Large intestine (tissue), 1 donor: ENCODE data around the gene ARHGEF39. TPM values are rescaled to one million over a fixed set of nuclear protein-coding genes. Genes with fewer than 3 reads are reported as not detected.

ENCODE experiments used
- polyA plus RNA-seq: library from polyadenylated mRNA; unstranded; fragments of 120-200 nt; gene quantifications from one replicate; pipeline ENCODE4 v1.2.1, GENCODE V29; 2013

ARHGEF39 gene
- polyA plus RNA-seq, 1 donor, result 5.2 TPM

Other genes with a start within 250 kb of the ARHGEF39 start
- 12.0 TPM for gene RUSC2, start 175.1 kb downstream of the ARHGEF39 start, polyA plus RNA-seq
- 53.3 TPM for gene TESK1, start 59.9 kb downstream of the ARHGEF39 start, polyA plus RNA-seq
- gene CD72, start 46.8 kb downstream of the ARHGEF39 start, polyA plus RNA-seq, result 1.8 TPM
- 0.78 TPM for gene SIT1, start 14.3 kb downstream of the ARHGEF39 start, polyA plus RNA-seq
- not detected for gene RMRP, start 7.2 kb downstream of the ARHGEF39 start, polyA plus RNA-seq
- gene CCDC107, start 6.9 kb downstream of the ARHGEF39 start, polyA plus RNA-seq, result 17.6 TPM
- 4.2 TPM for gene CA9, start 8.7 kb upstream of the ARHGEF39 start, polyA plus RNA-seq
- 463 TPM for gene TPM2, start 24.7 kb upstream of the ARHGEF39 start, polyA plus RNA-seq
- 117 TPM for gene TLN1, start 67.0 kb upstream of the ARHGEF39 start, polyA plus RNA-seq
- gene CREB3, start 67.5 kb upstream of the ARHGEF39 start, polyA plus RNA-seq, result 25.4 TPM
- gene GBA2, start 84.0 kb upstream of the ARHGEF39 start, polyA plus RNA-seq, result 127 TPM
- gene RGP1, start 84.1 kb upstream of the ARHGEF39 start, polyA plus RNA-seq, result 17.2 TPM
- 0.61 TPM for gene MSMP, start 89.1 kb upstream of the ARHGEF39 start, polyA plus RNA-seq
- 15.3 TPM for gene NPR2, start 126.4 kb upstream of the ARHGEF39 start, polyA plus RNA-seq
- 1.4 TPM for gene SPAG8, start 147.1 kb upstream of the ARHGEF39 start, polyA plus RNA-seq
- 29.7 TPM for gene HINT2, start 149.8 kb upstream of the ARHGEF39 start, polyA plus RNA-seq
- 0.10 TPM for gene FAM221B, start 163.5 kb upstream of the ARHGEF39 start, polyA plus RNA-seq
- 33.8 TPM for gene TMEM8B, start 164.0 kb upstream of the ARHGEF39 start, polyA plus RNA-seq
- gene OR13J1, start 205.2 kb upstream of the ARHGEF39 start, polyA plus RNA-seq, result 0.21 TPM
- gene HRCT1, start 241.0 kb upstream of the ARHGEF39 start, polyA plus RNA-seq, result 1.6 TPM
- gene SPAAR, start 244.3 kb upstream of the ARHGEF39 start, polyA plus RNA-seq, result 0.84 TPM